Esophagus muscularis mucosa (tissue), 4 donors: Measurements from ENCODE around the gene SGTA.

ENCODE experiments used
- EP300 ChIP-seq: sonication (generic); formaldehyde crosslinking; IDR thresholded peaks from one replicate; pipeline ENCODE4 v1.6.1; 2017; ENCODE audit warnings: antibody characterized with exemption
- POLR2A ChIP-seq: fragments of 450-650 bp; IDR thresholded peaks from one replicate; pipeline ENCODE4 v1.6.1; 2017; ENCODE audit warnings: antibody characterized with exemption, moderate library complexity, mild to moderate bottlenecking, low read depth
- TF ChIP-seq, protein P1 (sequence below), 3 experiments: fragments of 200-600 bp in 2 of 3; fragments of 450-650 bp in 1 of 3; sonication (generic) in 2 of 3; IDR thresholded peaks; one replicate each; pipeline ENCODE4 v1.5.1; 2017 to 2019; ENCODE audit warnings: antibody characterized with exemption in 3 of 3, mild to moderate bottlenecking in 2 of 3, moderate library complexity in 1 of 3

DNA sequence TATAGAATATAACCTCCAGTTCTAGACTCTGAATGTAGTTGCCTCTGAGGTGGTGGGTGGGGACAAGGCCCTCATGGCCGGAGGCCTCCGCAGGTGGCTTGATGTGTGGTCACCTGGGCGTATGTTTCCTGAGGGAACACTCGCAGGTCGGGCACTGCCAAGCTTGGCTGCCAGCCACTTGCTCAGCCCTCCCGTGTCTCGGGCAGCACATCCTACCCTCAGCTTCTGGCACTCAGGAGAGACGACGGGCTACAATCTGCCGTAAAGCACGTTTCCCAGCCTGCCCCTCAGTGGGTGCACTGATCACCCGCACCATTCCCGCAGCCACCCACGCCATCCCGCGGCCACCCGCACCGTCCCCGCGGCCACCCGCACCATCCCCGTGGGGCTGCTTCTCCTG, 17.4 kb upstream of the SGTA start:
- TF ChIP-seq, protein P1, sequence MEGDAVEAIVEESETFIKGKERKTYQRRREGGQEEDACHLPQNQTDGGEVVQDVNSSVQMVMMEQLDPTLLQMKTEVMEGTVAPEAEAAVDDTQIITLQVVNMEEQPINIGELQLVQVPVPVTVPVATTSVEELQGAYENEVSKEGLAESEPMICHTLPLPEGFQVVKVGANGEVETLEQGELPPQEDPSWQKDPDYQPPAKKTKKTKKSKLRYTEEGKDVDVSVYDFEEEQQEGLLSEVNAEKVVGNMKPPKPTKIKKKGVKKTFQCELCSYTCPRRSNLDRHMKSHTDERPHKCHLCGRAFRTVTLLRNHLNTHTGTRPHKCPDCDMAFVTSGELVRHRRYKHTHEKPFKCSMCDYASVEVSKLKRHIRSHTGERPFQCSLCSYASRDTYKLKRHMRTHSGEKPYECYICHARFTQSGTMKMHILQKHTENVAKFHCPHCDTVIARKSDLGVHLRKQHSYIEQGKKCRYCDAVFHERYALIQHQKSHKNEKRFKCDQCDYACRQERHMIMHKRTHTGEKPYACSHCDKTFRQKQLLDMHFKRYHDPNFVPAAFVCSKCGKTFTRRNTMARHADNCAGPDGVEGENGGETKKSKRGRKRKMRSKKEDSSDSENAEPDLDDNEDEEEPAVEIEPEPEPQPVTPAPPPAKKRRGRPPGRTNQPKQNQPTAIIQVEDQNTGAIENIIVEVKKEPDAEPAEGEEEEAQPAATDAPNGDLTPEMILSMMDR (IDR thresholded peaks at IDR 0.05), result no peak
- TF ChIP-seq POLR2A (no peak), EP300 (no peak)
